A549 treated with Hydrocortisone at 1 μM for 4 hours (cell line): ENCODE data around the gene NRP2. TPM values are rescaled to one million over a fixed set of nuclear protein-coding genes. Genes with fewer than 3 reads are reported as not detected.

Experiments
- total RNA-seq: library from RNA; stranded (reverse); fragments of 200-300 nt; extraction: Qiagen RNA extraction; gene quantifications from 5 replicates; pipeline ENCODE4 v1.2.3, GENCODE V29; 2022

NRP2 gene
- total RNA-seq, result 84.8 to 140 TPM (median 133 TPM) in 5 replicates

DNA sequence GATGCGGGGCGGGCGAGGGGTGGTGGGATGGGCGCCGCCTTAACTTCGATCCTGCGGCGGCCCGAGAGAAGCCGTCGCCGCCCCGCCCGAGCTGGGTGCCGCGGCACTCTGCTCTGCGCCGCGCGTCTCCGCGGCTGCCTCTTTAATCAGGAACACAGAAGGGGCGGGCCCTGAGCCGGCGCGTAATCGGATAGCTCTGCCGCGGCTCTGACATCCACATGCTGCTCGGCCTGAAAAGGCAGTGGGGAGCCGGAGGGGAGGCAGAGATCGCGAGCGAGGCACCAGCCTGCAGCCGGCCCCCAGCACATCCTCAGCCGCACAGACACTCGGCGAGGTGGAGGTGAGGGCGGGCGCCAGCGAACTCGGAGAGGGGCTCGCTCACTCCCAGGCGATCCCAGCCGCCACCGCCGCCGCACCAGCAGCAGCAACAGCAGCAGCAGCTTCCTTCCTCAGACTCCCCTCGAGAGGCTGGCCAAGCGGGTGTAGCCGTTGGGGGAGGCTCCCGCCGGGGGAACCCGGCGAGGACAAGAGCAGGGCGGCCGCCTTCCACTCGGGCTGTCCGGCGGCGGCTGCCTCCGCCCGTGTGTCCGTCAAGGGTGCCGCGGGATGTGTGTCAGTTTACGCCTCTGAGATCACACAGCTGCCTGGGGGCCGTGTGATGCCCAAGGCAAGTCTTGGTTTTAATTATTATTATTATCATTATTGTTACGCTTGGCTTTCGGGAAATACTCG, at the start of gene NRP2:
Gene NRP2, plus strand, starts transcription at position 263 of the 732 bp plus-strand sequence. CDS start 790 bp downstream, outside the sequence.

